ENCODE data around the gene TRPM2. TPM values are rescaled to one million over a fixed set of nuclear protein-coding genes. Genes with fewer than 3 reads are reported as not detected.
"Not testable (repeated sequence)": the region's sequence is repeated elsewhere in the genome, so short reads cannot be mapped to it uniquely, and the experiment has no call there.

The TRPM2 gene
- polyA plus RNA-seq, 4 donors = 0.89 to 2.7 (median 2.3) TPM

- DNase-seq = no peak
- no peak overlapping the region for H3K27ac ChIP-seq (ENCODE audit: low read depth in 1 of 3, low read length in 2 of 3)
- peaks cover 0 to 18% (median 0%) of the 10 kb centered on the region in 3 donors for H3K4me1 ChIP-seq (ENCODE audit: control insufficient read depth in 3 of 3, insufficient read depth in 2 of 3, low read depth in 1 of 3, low read length in 2 of 3)
- no peaks in the 10 kb centered on the region for H3K9me3 ChIP-seq (ENCODE audit: control insufficient read depth in 2 of 2, insufficient read depth in 1 of 2, low read depth in 1 of 2, low read length in 1 of 2)
- FAIRE-seq = no peak
- no peaks in the 10 kb centered on the region for H3K27me3 ChIP-seq (ENCODE audit: control insufficient read depth in 3 of 3, insufficient read depth in 3 of 3, low read length in 3 of 3)
- WGBS, 3 donors = 95 to 97% (median 97%) methylated on average over 17 to 23 of the region's 24 CpGs
- peaks cover 0 to 56% (median 0%) of the 10 kb centered on the region in 3 donors for H3K36me3 ChIP-seq (ENCODE audit: control insufficient read depth in 3 of 3, insufficient read depth in 2 of 3, low read depth in 1 of 3, low read length in 3 of 3)
- no peak overlapping the region for H3K4me3 ChIP-seq (ENCODE audit: low read depth in 1 of 3, low read length in 3 of 3)
Measured at GRCh38 chr21:44335266-44336059, 18.0 kb upstream of the TRPM2 start.

GRCh38 chr21:44337449-44337848, 16.0 kb upstream of the TRPM2 start:
- Histone ChIP-seq H3K36me3 (ENCODE audit: control insufficient read depth in 3 of 3, insufficient read depth in 2 of 3, low read depth in 1 of 3, low read length in 3 of 3) (peaks cover 0 to 37% (median 0%) of the 10 kb centered on the region in 3 donors), H3K4me3 (ENCODE audit: low read depth in 1 of 3, low read length in 3 of 3) (no peak overlapping the region), H3K27ac (ENCODE audit: low read depth in 1 of 3, low read length in 2 of 3) (no peak overlapping the region), H3K9me3 (ENCODE audit: control insufficient read depth in 2 of 2, insufficient read depth in 1 of 2, low read depth in 1 of 2, low read length in 1 of 2) (no peaks in the 10 kb centered on the region), H3K27me3 (ENCODE audit: control insufficient read depth in 3 of 3, insufficient read depth in 3 of 3, low read length in 3 of 3) (no peaks in the 10 kb centered on the region), H3K4me1 (ENCODE audit: control insufficient read depth in 3 of 3, insufficient read depth in 2 of 3, low read depth in 1 of 3, low read length in 2 of 3) (peaks cover 0 to 18% (median 0%) of the 10 kb centered on the region in 3 donors)
- 59 to 82% (median 72%) methylated on average over 3 of the region's 3 CpGs for WGBS, 3 donors
- FAIRE-seq = no peak
- DNase-seq = no peak

DNA sequence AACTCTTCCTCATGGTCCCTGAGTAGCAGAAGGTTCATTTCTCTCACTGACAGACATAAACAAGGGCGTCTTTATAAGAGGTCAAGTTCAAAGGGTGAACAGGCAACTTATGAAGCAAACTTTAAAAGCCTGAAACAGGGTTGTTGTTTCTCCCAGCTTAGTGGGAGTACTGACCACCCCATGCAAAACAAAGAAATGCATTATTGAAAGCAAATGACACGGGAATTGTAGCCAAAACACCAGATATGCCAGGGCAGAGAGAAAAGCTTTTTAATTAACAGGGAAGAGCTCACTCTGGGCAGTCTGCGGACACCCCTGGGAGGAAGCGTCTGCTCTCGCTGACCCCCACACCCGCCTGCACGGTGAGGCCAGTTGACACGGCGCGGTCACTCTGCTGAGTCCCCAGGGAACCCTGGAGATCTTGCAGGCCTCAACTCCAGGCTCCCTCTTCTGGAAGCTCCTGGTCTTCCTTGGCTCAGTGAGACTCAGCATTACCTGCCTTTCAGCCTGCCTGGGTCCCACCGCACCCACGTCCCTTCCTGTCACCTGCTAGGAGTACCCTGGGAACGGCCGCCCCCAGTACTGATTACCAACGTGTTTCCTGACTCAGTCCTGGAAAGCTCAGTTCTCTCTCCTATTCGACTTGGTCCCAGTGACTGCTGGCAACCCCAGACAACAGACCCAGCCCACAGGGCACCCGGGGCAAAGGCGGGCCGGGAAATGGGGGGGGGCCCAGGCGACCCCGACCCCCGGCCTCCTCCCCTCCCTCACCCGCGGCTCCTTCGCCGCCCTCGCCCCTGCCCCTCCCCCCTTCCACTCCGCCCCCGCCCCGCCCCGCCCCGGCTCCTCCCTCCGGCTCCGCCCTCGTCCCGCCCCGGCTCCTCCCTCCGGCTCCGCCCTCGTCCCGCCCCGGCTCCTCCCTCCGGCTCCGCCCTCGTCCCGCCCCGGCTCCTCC, 15.2 kb upstream of the TRPM2 start:
- Histone ChIP-seq H3K4me3 (ENCODE audit: low read depth in 1 of 3, low read length in 3 of 3) (peak overlapping the region in 2 of 3 donors; percentile 34 to 55), H3K36me3 (ENCODE audit: control insufficient read depth in 3 of 3, insufficient read depth in 2 of 3, low read depth in 1 of 3, low read length in 3 of 3) (peaks cover 0 to 29% (median 0%) of the 10 kb centered on the region in 3 donors), H3K27ac (ENCODE audit: low read depth in 1 of 3, low read length in 2 of 3) (peak overlapping the region; percentile 27 to 95 (median 33)), H3K9me3 (ENCODE audit: control insufficient read depth in 2 of 2, insufficient read depth in 1 of 2, low read depth in 1 of 2, low read length in 1 of 2) (no peaks in the 10 kb centered on the region), H3K27me3 (ENCODE audit: control insufficient read depth in 3 of 3, insufficient read depth in 3 of 3, low read length in 3 of 3) (no peaks in the 10 kb centered on the region), H3K4me1 (ENCODE audit: control insufficient read depth in 3 of 3, insufficient read depth in 2 of 3, low read depth in 1 of 3, low read length in 2 of 3) (peaks cover 0 to 18% (median 0%) of the 10 kb centered on the region in 3 donors)
- FAIRE-seq (no peak), DNase-seq (peak; percentile 75 to 85)
- WGBS, 3 donors = 8 to 20% (median 15%) methylated on average over 18 to 44 of the region's 47 CpGs

DNA sequence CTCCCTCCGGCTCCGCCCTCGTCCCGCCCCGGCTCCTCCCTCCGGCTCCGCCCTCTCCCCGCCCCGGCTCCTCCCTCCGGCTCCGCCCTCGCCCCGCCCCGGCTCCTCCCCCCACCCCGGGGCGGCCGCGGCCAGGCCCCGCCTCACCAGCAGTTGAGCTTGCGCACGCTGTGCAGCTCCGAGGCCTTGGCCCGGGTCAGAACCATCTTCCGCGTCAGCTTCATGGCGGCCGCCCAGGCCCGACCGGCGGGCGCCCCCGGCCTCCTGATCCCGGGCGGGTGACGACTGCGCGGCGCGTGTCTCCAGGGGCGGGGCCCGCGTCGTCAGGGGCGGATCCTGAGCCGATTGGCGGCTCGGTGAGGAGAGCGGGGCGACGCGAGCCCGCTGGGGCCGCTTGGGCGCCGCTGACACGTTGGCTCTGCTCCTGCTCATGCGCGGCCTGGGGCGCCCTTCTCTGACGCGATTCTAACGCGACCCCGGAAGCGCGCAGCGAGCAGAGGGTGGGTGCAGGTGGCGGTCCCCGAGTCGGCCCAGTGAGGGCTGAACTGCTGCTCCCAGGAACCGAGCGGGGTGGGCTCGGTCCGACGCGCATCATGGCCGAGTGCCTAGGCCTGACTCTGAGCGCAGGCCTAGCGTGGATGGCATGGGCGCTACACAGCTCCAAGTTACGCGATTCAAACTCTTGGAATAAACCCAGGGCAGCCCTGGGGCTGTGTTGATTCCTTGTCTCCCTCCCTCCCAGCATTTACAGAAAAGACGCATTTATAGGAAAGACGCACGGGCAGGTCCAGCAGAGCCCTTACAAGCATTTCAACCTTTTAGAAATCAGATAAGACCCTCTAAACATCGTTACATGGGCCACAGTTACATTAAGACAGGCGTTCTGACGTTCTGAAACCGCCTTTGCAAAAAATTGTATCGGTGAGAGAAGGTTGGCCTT, 14.2 kb upstream of the TRPM2 start, which contains the start of gene CFAP410:
Gene CFAP410 (minus strand): TSS at position 420 of the 940 bp plus-strand sequence. CDS start 196 bp downstream, at position 224.
- Histone ChIP-seq H3K36me3 (ENCODE audit: control insufficient read depth in 3 of 3, insufficient read depth in 2 of 3, low read depth in 1 of 3, low read length in 3 of 3) (peaks cover 0 to 26% (median 0%) of the 10 kb centered on the region in 3 donors), H3K4me1 (ENCODE audit: control insufficient read depth in 3 of 3, insufficient read depth in 2 of 3, low read depth in 1 of 3, low read length in 2 of 3) (peaks cover 0 to 18% (median 0%) of the 10 kb centered on the region in 3 donors), H3K4me3 (ENCODE audit: low read depth in 1 of 3, low read length in 3 of 3) (peak within 1 kb of the TSS; percentile 52 to 99 (median 78)), H3K9me3 (ENCODE audit: control insufficient read depth in 2 of 2, insufficient read depth in 1 of 2, low read depth in 1 of 2, low read length in 1 of 2) (no peaks in the 10 kb centered on the region), H3K27me3 (ENCODE audit: control insufficient read depth in 3 of 3, insufficient read depth in 3 of 3, low read length in 3 of 3) (no peaks in the 10 kb centered on the region), H3K27ac (ENCODE audit: low read depth in 1 of 3, low read length in 2 of 3) (peak within 1 kb of the TSS; percentile 95 to 99 (median 98))
- 0 to 1% (median 1%) methylated on average over 61 to 90 of the region's 90 CpGs for WGBS, 3 donors
- DNase-seq = peak; percentile 92 to 98
- FAIRE-seq = no peak

DNA sequence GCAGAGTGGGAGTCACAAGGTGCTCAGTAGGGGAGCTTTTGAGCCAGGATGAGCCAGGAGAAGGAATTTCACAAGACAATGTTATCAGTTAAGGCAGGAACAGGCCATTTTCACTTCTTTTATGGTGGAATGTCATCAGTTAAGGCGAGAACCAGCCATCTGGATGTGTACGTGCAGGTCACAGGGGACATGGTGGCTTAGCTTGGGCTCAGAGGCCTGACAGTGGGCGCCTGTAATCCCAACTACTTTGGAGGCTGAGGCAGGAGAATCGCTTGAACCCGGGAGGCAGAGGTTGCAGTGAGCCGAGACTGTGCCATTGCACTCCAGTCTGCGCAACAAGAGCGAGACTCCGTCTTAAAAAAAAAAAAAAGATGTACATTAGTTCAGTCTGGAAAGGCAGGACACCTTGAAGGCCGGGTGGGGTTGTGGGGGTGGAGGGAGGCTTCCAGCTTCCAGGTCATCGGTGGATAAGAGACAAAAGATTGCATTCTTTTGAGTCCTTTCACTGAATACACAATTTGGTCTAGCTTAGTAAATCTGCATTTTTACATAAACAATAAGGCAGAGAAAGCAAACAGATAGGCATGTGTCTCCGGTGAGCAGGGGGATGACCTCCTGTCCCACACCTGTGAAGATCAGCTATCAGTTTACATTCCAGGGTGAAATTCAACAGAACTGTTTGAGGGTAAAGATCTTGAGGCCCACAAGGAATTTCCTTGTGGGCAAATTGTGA, 11.5 kb upstream of the TRPM2 start:
- not testable (repeated sequence) for H3K27me3 ChIP-seq (ENCODE audit: control insufficient read depth in 3 of 3, insufficient read depth in 3 of 3, low read length in 3 of 3); H3K4me3 ChIP-seq (ENCODE audit: low read depth in 1 of 3, low read length in 3 of 3); H3K9me3 ChIP-seq (ENCODE audit: control insufficient read depth in 2 of 2, insufficient read depth in 1 of 2, low read depth in 1 of 2, low read length in 1 of 2); FAIRE-seq; DNase-seq; H3K36me3 ChIP-seq (ENCODE audit: control insufficient read depth in 3 of 3, insufficient read depth in 2 of 3, low read depth in 1 of 3, low read length in 3 of 3); H3K27ac ChIP-seq (ENCODE audit: low read depth in 1 of 3, low read length in 2 of 3)
- H3K4me1 ChIP-seq (ENCODE audit: control insufficient read depth in 3 of 3, insufficient read depth in 2 of 3, low read depth in 1 of 3, low read length in 2 of 3) = peaks cover 0 to 18% (median 0%) of the 10 kb centered on the region in 3 donors
- 63 to 75% (median 74%) methylated on average over 12 of the region's 12 CpGs for WGBS, 3 donors

DNA sequence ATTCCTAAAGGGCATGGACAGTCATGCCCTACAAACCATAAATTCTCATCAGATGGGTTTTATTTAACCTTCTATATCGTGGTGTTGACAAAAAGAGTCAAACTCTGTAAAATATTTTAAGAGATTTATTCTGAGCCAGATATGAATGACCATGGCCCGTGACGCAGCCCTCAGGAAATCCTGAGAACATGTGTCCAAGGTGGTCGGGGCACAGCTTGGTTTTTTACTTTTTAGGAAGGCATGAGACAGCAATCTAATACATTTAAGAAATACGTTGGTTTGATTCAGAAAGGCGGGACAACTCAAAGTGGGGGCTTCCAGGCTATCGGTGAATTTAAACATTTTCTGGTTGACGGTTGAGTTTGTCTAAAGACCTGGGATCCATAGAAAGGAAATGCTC, 10.4 kb upstream of the TRPM2 start:
- FAIRE-seq; DNase-seq; H3K27me3 ChIP-seq (ENCODE audit: control insufficient read depth in 3 of 3, insufficient read depth in 3 of 3, low read length in 3 of 3); H3K27ac ChIP-seq (ENCODE audit: low read depth in 1 of 3, low read length in 2 of 3); H3K9me3 ChIP-seq (ENCODE audit: control insufficient read depth in 2 of 2, insufficient read depth in 1 of 2, low read depth in 1 of 2, low read length in 1 of 2); H3K36me3 ChIP-seq (ENCODE audit: control insufficient read depth in 3 of 3, insufficient read depth in 2 of 3, low read depth in 1 of 3, low read length in 3 of 3); H3K4me3 ChIP-seq (ENCODE audit: low read depth in 1 of 3, low read length in 3 of 3): not testable (repeated sequence)
- H3K4me1 ChIP-seq (ENCODE audit: control insufficient read depth in 3 of 3, insufficient read depth in 2 of 3, low read depth in 1 of 3, low read length in 2 of 3) = peaks cover 0 to 12% (median 0%) of the 10 kb centered on the region in 3 donors
- 80 to 85% (median 82%) methylated on average over 8 of the region's 8 CpGs for WGBS, 3 donors

- no peak for DNase-seq
- H3K9me3 ChIP-seq (ENCODE audit: control insufficient read depth in 2 of 2, insufficient read depth in 1 of 2, low read depth in 1 of 2, low read length in 1 of 2) = no peaks in the 10 kb centered on the region
Measured at GRCh38 chr21:44344541-44345183, 8.8 kb upstream of the TRPM2 start.

More at GRCh38 chr21:44344541-44345183, 8.8 kb upstream of the TRPM2 start:
- Histone ChIP-seq H3K27ac (ENCODE audit: low read depth in 1 of 3, low read length in 2 of 3) (no peak overlapping the region), H3K27me3 (ENCODE audit: control insufficient read depth in 3 of 3, insufficient read depth in 3 of 3, low read length in 3 of 3) (peaks cover 0 to 18% (median 0%) of the 10 kb centered on the region in 3 donors), H3K36me3 (ENCODE audit: control insufficient read depth in 3 of 3, insufficient read depth in 2 of 3, low read depth in 1 of 3, low read length in 3 of 3) (no peaks in the 10 kb centered on the region), H3K4me1 (ENCODE audit: control insufficient read depth in 3 of 3, insufficient read depth in 2 of 3, low read depth in 1 of 3, low read length in 2 of 3) (peaks cover 0 to 6% (median 0%) of the 10 kb centered on the region in 3 donors), H3K4me3 (ENCODE audit: low read depth in 1 of 3, low read length in 3 of 3) (no peak overlapping the region)
- 75 to 77% (median 76%) methylated on average over 16 to 17 of the region's 17 CpGs for WGBS, 3 donors
- no peak for FAIRE-seq
